ENCODE data around the gene BST1. TPM values are rescaled to one million over a fixed set of nuclear protein-coding genes. Genes with fewer than 3 reads are reported as not detected.

BST1 gene
- total RNA-seq, 1 experiment from 2014 or later, result 0.69 TPM

DNA sequence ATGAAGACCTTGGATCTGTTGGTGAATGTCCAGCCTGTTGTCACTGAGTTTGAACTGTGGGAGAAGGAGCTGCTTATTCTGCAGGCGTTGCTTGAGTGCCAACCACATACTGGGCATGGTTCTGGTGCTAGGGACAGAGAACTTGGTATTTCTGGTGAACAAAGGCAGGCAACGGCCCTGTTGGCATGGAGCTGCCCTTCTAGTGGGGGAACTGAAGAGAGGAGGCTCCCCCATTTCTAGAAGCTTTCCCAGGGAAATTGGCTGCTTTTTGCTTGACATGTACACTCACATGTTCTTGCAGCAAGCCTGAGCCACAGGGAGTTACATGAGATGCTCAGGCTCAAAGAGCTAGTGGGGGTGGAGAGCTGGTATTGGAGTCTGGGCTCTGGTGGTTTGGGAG, 66.3 kb downstream of the BST1 start:
- ChIA-PET POLR2A (ENCODE audit: unreplicated experiment) (no interaction called here), CTCF (no interaction called here)
- no peaks in the 10 kb centered on the region for H3K4me1 ChIP-seq (ENCODE audit: insufficient read depth, low read length)

DNA sequence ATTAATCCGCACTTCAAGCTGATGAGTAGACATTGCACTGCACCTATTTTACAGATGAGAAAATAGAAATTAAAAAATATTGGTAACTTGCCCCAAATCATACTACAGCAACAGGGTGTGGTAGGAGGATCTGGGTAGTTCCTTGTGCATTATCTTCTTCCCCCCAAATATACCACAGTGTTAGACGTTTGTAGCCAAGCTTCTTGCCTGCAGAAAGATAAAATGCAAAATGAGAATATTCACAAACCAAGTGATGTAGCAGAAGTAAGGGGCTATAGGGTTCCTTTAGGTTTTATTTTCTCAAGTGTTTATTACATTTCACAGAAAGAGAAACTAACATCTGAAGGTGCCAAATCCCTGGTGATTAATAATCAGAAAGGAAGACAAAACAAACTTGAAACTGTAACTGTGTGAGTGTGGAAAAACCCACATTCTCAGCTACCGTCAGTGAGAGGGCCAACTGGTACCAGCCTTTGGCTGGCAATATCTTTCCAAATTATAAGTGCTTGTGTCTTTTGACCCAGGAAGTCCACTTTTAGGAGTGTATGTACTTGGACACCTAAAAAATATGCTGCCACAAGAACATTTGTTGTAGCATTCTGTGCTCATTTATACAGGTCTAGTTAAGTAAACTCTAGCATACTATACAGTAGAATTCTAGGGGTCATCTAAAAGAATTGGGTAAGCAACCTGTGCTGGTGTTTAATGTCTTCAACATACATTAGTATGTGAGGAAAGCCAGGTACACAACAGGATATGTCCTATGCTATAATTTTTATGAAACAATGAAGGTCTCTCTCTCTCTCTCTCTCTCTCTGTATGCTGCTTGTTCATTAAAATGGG, 68.6 kb downstream of the BST1 start:
- Histone ChIP-seq H3K4me2 (ENCODE audit: low read length) (no peak overlapping the region), H3K27ac (ENCODE audit: low read length) (no peak overlapping the region), H3K9me2 (replicated peaks; ENCODE audit: low read length) (no peaks in the 10 kb centered on the region), H3K4me3 (ENCODE audit: low read length) (no peak overlapping the region), H3K36me3 (ENCODE audit: low read depth, low read length) (no peaks in the 10 kb centered on the region), H2AFZ (ENCODE audit: low read length) (no peak overlapping the region), H4K20me1 (ENCODE audit: low read length) (no peaks in the 10 kb centered on the region), H3K9me3 (ENCODE audit: low read length) (no peaks in the 10 kb centered on the region), H3K4me1 (ENCODE audit: insufficient read depth, low read length) (no peaks in the 10 kb centered on the region), H3K9ac (ENCODE audit: low read length) (no peak overlapping the region), H3K27me3 (ENCODE audit: low read length) (no peaks in the 10 kb centered on the region), H3K79me2 (ENCODE audit: low read length) (no peaks in the 10 kb centered on the region), H3F3A (ENCODE audit: low read length, unreplicated experiment) (no peaks in the 10 kb centered on the region)
- ATAC-seq (no peak), DNase-seq (no peak)
- ChIA-PET CTCF (no interaction called here), POLR2A (ENCODE audit: unreplicated experiment) (no interaction called here)
- intact Hi-C loops (cut with micrococcal nuclease), result no loop called here
- no TSS peak for BruUV-seq (replicated peaks)
- TF ChIP-seq EZH2 (IDR thresholded peaks at IDR 0.05; ENCODE audit: low read length, unreplicated experiment) (no peak), EZH2phosphoT487 (IDR thresholded peaks at IDR 0.05; ENCODE audit: borderline replicate concordance, low read length) (no peak)
- TF ChIP-seq, protein P1, sequence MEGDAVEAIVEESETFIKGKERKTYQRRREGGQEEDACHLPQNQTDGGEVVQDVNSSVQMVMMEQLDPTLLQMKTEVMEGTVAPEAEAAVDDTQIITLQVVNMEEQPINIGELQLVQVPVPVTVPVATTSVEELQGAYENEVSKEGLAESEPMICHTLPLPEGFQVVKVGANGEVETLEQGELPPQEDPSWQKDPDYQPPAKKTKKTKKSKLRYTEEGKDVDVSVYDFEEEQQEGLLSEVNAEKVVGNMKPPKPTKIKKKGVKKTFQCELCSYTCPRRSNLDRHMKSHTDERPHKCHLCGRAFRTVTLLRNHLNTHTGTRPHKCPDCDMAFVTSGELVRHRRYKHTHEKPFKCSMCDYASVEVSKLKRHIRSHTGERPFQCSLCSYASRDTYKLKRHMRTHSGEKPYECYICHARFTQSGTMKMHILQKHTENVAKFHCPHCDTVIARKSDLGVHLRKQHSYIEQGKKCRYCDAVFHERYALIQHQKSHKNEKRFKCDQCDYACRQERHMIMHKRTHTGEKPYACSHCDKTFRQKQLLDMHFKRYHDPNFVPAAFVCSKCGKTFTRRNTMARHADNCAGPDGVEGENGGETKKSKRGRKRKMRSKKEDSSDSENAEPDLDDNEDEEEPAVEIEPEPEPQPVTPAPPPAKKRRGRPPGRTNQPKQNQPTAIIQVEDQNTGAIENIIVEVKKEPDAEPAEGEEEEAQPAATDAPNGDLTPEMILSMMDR (conservative IDR thresholded peaks at IDR 0.05; ENCODE audit: low read depth, low read length), result no peak

More for the DNA sequence above, 66.3 kb downstream of the BST1 start:
- Histone ChIP-seq H3K79me2 (ENCODE audit: low read length) (no peaks in the 10 kb centered on the region), H3K4me3 (ENCODE audit: low read length) (no peak overlapping the region), H3K36me3 (ENCODE audit: low read depth, low read length) (no peaks in the 10 kb centered on the region), H2AFZ (ENCODE audit: low read length) (no peak overlapping the region), H3K4me2 (ENCODE audit: low read length) (no peak overlapping the region), H3F3A (ENCODE audit: low read length, unreplicated experiment) (no peaks in the 10 kb centered on the region), H3K9me3 (ENCODE audit: low read length) (no peaks in the 10 kb centered on the region), H3K27ac (ENCODE audit: low read length) (no peak overlapping the region), H3K9me2 (replicated peaks; ENCODE audit: low read length) (no peaks in the 10 kb centered on the region), H4K20me1 (ENCODE audit: low read length) (no peaks in the 10 kb centered on the region), H3K27me3 (ENCODE audit: low read length) (no peaks in the 10 kb centered on the region), H3K9ac (ENCODE audit: low read length) (no peak overlapping the region)
- BruUV-seq (replicated peaks), result no TSS peak
- TF ChIP-seq EZH2 (IDR thresholded peaks at IDR 0.05; ENCODE audit: low read length, unreplicated experiment) (no peak), EZH2phosphoT487 (IDR thresholded peaks at IDR 0.05; ENCODE audit: borderline replicate concordance, low read length) (no peak)
- TF ChIP-seq, protein P1 (conservative IDR thresholded peaks at IDR 0.05; ENCODE audit: low read depth, low read length), result no peak
- no peak for ATAC-seq
- no peak for DNase-seq
- intact Hi-C loops (cut with micrococcal nuclease), result no loop called here

DNA sequence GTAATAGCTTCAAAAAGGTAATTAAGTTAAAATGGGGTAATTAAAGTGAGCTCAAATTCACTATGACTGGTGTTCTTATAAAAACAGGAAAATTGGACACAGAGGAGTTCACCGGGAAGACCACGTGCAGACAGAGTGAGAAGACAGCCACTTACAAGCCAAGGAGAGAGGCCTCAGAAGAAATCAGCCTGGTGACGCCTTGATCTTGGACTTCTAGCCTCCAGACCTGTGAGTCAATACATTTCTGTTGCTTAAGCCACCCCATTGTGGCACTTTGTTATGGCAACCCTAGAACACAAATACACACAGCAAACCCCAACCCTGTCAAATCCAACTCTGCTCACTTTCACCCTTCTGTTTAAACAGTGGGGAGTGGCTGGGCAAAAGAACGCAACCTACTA, 71.2 kb downstream of the BST1 start:
- intact Hi-C loops (cut with micrococcal nuclease), result no loop called here
- ChIA-PET POLR2A (ENCODE audit: unreplicated experiment) (no interaction called here), CTCF (no interaction called here)
- Histone ChIP-seq H3K4me1 (ENCODE audit: insufficient read depth, low read length) (peaks cover 3% of the 10 kb centered on the region; the same call in 1 of the 2 replicates), H3K4me2 (ENCODE audit: low read length) (no peak overlapping the region), H3K4me3 (ENCODE audit: low read length) (no peak overlapping the region), H4K20me1 (ENCODE audit: low read length) (no peaks in the 10 kb centered on the region), H3K9ac (ENCODE audit: low read length) (no peak overlapping the region), H3K27ac (ENCODE audit: low read length) (no peak overlapping the region), H3K79me2 (ENCODE audit: low read length) (no peaks in the 10 kb centered on the region), H3K9me2 (replicated peaks; ENCODE audit: low read length) (no peaks in the 10 kb centered on the region), H3K36me3 (ENCODE audit: low read depth, low read length) (no peaks in the 10 kb centered on the region), H3K9me3 (ENCODE audit: low read length) (no peaks in the 10 kb centered on the region), H3K27me3 (ENCODE audit: low read length) (no peaks in the 10 kb centered on the region), H3F3A (ENCODE audit: low read length, unreplicated experiment) (no peaks in the 10 kb centered on the region), H2AFZ (ENCODE audit: low read length) (no peak overlapping the region)
- BruUV-seq (replicated peaks), result no TSS peak
- DNase-seq, result no peak
- no peak for ATAC-seq
- TF ChIP-seq EZH2phosphoT487 (IDR thresholded peaks at IDR 0.05; ENCODE audit: borderline replicate concordance, low read length), result no peak
- TF ChIP-seq, protein P1 (conservative IDR thresholded peaks at IDR 0.05; ENCODE audit: low read depth, low read length), result no peak
- TF ChIP-seq EZH2 (IDR thresholded peaks at IDR 0.05; ENCODE audit: low read length, unreplicated experiment), result no peak
